GM18499 (cell line): Measurements from ENCODE around the gene PAQR6.
"Not testable (repeated sequence)": the region's sequence is repeated elsewhere in the genome, so short reads cannot be mapped to it uniquely, and the experiment has no call there.

ENCODE experiments used
- ATAC-seq: cut with Tn5 transposase; IDR thresholded peaks from one replicate; pipeline ENCODE4 v1.9.1; 2021; ENCODE audit warnings: moderate number of reproducible peaks; ENCODE audit not compliant: insufficient read depth, unreplicated experiment

PAQR6 gene

GRCh38 chr1:156233426-156234127 is 14.3 kb downstream of the PAQR6 start:
- no peak for ATAC-seq

GRCh38 chr1:156232201-156232894 is 15.5 kb downstream of the PAQR6 start:
- ATAC-seq = no peak

GRCh38 chr1:156230473-156230837 is 17.4 kb downstream of the PAQR6 start:
- ATAC-seq = no peak

GRCh38 chr1:156229809-156230472 is 17.9 kb downstream of the PAQR6 start:
- no peak for ATAC-seq

GRCh38 chr1:156228501-156228900 is 19.4 kb downstream of the PAQR6 start:
- no peak for ATAC-seq

GRCh38 chr1:156226782-156227181 is 21.1 kb downstream of the PAQR6 start:
- no peak for ATAC-seq

- peak; percentile 52 for ATAC-seq
These were observed 21.7 kb downstream of the PAQR6 start for GRCh38 chr1:156226116-156226538.

- no peak for ATAC-seq
These were observed 22.2 kb downstream of the PAQR6 start for GRCh38 chr1:156225677-156226014.

- no peak for ATAC-seq
These were observed 25.7 kb downstream of the PAQR6 start for GRCh38 chr1:156221986-156222692.

- ATAC-seq = no peak
These were observed 27.6 kb downstream of the PAQR6 start for GRCh38 chr1:156220226-156220625.

- no peak for ATAC-seq
These were observed 30.0 kb downstream of the PAQR6 start for GRCh38 chr1:156217871-156218270.

GRCh38 chr1:156216361-156217086 is 31.3 kb downstream of the PAQR6 start:
- ATAC-seq = not testable (repeated sequence)

- no peak for ATAC-seq
These were observed 33.7 kb downstream of the PAQR6 start for GRCh38 chr1:156214024-156214748.

GRCh38 chr1:156213644-156213966 is 34.3 kb downstream of the PAQR6 start:
- no peak for ATAC-seq

GRCh38 chr1:156212833-156213643 is 34.8 kb downstream of the PAQR6 start, which contains the start of gene PMF1:
Gene PMF1 (plus strand): TSS chr1:156213007. CDS start chr1:156213016, 9 bp downstream.
- ATAC-seq = peak; percentile 49

GRCh38 chr1:156212130-156212529 is 35.7 kb downstream of the PAQR6 start:
- no peak for ATAC-seq

- no peak for ATAC-seq
These were observed 36.6 kb downstream of the PAQR6 start for GRCh38 chr1:156211243-156211642.

- no peak for ATAC-seq
These were observed 43.2 kb downstream of the PAQR6 start for GRCh38 chr1:156204686-156205085.

- ATAC-seq = no peak
These were observed 44.5 kb downstream of the PAQR6 start for GRCh38 chr1:156203331-156203730.
